G401.6 (cell line): ENCODE results near the gene APP.

ENCODE experiments used
- FAIRE-seq: peaks from 2 replicates; lab custom pipeline; 2012; peaks lifted over from hg19 to GRCh38; lab: Jason Lieb, UNC

The APP gene

DNA sequence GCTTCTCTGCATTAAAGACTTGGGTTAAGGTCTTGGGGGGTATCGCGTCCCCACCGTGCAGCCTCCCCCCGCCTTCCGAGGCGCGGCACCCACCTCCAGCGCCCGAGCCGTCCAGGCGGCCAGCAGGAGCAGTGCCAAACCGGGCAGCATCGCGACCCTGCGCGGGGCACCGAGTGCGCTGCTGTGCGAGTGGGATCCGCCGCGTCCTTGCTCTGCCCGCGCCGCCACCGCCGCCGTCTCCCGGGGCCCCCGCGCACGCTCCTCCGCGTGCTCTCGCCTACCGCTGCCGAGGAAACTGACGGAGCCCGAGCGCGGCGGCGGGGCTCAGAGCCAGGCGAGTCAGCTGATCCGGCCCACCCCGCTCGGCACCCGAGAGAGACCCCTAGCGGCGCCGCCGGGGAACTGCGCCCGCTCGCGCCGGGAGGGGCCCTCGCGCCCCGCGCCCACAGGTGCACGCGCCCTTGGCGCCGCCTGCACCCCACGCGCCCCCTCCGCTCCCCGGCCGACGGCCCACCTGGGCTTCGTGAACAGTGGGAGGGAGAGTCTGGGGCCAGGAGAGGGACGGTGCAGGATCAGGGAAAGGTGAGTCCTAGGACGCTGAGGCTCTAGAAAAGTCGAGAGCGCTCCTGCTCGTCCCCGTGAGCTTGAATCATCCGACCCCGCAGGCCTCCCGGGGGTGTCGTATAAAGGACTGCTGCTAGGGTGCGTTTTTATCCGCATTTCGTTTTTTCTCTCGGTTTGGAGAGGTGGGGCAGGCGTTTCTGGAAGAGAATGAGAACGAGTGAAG, at the start of gene APP:
APP (minus strand) TSS at position 300 of the 787 bp plus-strand sequence; CDS start at position 150, 150 bp downstream.
- FAIRE-seq: no peak

DNA sequence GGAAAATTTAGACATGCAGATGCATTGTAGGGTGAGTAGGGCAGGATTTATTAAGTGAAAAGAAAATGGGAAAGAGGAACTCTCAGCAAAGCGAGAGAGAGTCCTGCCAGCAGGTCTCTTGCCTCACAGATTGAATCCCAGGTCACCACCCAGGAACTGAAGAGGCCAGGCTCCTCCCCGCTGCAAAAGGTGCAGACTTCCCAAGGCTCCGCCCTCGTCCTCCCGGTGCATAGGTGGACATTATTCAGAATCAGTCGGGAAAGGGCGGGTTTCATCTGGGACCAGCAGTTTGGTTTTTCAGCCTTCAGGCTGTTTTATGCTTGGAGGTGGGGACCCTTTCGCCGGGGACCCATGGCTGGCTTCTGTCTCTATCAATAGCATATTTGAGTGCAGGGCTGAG, 41.6 kb upstream of the APP start:
- FAIRE-seq: no peak

DNA sequence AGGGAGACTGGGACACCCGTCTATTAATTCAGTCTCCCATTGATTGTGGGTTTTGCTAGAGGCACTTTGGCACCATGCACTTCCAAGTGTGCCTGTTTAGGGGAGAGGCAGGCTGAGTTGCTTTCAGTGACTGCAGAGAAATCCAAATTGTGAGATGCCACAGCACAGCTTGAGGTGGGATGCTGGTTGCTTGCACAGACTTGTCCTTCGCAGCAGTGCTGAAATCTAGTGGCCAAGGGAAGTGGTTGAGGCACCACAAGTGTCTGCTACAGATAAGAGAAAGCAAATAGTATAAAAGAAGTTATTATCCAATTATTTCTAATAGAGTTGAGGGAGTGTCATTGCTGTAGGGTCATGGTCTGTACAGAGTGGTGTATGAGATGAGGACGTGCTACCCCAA, 40.0 kb upstream of the APP start:
- FAIRE-seq: no peak

DNA sequence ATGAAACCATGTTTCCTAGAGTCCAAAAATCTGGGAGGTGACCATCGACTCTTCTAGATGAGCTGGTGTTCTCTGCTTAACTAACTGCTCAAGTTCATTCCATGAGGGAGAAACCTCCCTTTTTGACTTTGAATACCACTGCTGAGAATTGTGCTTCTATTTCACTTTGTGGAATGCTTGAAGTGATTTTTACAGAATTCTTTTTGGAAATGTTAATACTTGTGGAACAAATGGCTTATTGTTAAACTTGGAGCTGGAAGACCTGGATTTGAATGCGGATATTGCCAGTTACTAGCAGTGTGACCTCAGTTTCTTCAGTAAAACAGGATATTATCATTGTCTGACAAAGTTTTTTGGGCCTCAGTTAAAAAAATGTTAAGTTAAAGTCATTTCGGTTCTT, 36.5 kb upstream of the APP start:
- no peak for FAIRE-seq

DNA sequence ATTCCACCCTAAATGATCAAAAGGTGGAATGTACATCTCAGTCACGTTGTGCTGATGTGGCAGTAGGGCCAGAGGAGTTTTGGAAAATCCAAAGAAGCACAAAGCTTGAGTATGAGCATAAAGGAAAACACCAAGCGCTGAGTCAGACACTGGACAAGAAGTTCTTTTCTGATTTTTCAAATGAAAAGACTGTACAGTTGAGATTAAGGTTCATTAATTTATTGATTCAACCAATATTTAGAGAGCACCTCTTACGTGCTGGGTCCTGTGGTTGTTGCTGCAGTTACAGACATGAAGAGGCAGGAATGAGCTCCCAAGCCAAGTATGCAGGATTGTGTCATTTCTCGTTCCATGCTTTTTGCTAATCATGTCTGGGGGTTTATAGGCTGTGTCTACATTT, 28.9 kb upstream of the APP start:
- FAIRE-seq: no peak

DNA sequence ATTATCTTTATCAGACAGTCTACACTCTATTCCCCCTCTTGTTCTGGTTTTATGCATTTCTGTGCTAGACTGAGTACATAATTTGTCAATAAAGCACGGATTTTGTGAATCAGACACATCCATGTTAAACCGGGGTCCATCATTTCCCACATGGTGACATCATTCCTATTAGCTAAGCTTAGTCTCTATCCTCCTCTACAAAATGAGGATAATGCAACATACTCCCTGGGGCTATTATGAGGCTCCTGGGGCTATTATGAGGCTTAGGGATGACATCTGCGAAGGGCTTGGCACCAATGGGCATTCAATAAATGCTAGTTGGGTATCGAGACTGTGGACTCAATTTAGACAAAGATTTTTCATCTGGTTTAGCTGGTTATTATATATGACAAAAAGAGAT, 25.1 kb upstream of the APP start:
- no peak for FAIRE-seq

DNA sequence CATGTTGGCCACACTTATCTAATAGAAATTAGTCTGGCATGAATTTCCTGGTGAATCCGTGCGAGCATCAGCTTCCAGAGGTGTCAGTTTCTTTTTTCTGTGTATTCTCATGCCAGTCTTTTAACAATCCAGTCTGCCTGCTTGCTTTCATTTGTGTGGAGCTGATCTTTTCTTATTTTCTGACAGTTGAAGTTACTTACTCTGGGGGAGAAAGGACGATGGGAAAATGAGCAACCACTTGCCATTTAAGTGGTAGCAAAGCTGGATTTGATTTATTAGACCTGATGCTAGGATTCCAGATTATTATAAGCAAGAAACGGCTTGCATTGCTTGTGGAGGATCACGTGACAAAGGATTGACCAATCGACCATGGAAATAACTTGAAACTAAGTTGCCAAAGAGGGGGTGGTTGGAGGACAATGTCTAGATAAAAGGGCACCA, 24.3 kb upstream of the APP start:
- FAIRE-seq: no peak

DNA sequence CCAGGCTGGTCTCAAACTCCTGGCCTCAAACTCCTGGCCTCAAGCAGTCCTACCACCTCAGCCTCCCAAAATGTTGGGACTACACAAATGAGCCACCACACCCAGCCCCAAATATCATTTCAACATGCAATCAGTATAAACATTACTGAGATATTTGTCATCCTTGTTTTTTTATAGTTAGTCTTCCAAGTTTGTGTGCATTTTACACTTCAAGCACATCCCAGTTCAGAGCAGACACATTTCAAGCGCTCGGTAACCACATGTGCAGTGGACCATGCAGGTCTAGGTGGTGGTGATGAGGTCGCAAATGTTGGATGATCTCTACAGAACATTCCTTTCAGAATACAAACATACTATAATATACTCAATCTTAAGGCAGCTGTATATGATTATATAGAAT, 23.8 kb upstream of the APP start:
- no peak for FAIRE-seq

DNA sequence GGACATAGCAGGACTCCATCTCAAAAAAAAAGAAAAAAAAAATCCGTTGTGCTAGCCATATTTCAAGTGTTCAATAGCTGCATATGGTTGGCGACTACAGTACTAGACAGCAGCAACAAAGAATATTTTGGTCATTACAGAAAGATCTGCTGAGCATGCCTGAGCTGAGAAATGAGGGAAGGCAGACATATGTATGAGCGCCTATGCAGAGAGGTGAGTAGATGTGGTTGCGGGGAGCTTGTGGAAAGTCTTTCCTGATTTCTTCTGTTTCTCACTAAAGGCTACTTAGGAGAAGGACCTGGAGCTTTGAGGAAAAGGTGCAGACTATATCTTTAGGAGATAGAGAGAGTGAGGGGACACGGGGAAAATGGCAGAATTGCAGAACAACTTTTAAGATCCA, 21.0 kb upstream of the APP start:
- FAIRE-seq: no peak

DNA sequence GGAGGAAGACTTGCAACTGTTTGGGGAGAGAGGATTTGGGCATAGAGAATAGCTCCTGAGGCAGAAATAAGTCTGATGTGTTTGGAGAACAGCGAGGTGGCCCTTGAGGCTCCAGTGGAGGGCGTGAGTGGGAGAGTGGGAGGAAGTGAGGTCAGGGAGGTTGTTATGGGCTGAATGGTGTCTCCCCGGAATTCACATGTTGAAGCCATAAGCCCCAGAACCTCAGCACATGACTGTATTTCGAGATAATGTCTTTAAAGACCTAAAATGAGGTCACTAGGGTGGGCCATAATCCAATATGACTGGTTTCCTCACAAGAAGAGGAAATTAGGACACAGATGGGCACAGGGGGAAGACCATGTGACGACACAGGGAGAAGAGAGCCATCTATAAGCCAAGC, 17.9 kb upstream of the APP start:
- no peak for FAIRE-seq

DNA sequence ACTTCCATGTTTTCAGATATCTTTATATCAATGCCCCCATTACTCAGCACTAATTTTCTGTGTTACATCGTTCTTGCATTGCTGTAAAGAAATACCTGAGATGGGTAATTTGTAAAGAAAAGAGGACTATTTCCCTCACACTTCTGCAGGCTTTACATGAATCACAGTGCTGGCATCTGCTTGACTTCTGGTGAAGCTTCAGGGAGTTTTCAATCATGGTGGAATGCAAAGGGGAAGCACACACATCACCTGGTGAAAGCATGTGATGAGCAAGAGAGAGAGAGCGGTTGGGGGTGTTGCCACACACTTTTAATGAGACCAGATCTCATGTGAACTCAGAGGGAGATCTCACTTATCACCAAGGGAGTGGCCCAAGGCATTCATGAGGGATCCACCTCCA, 14.9 kb upstream of the APP start:
- no peak for FAIRE-seq

DNA sequence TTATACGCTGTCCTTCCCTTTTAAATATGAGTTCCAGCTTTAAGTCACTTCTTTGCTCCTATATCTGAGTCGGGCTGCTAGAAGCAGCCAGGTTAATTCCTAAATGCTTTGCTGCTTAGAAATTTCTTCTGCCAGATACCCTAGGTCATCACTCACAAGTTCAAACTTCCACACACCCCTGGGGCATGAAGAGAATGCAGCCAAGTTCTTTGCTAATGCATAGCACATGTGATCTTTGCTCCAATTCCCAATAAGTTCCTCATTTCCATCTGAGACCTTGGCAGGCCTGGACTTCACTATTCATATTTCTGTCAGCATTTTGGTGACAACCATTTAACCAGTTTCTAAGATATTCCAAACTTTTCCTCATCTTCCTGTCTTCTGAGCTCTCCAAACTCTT, 14.5 kb upstream of the APP start:
- FAIRE-seq: no peak

DNA sequence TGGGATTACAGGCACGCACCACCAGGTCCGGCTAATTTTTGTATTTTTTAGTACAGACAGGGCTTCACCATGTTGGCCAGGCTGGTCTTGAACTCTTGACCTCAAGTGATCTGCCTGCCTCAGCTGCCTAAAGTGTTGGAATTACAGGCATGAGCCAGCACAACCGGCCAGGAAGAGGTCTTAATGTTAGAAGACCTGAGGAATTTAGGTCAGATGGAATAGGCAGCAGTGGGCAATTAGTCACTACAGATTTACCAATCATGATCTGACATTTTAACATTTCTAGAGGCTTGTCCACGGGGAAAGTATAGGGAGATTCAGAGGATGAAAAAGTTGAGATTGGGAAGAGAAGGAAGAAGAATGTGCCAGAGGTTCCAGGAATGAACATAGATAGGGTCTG, 8.9 kb upstream of the APP start:
- FAIRE-seq: no peak

DNA sequence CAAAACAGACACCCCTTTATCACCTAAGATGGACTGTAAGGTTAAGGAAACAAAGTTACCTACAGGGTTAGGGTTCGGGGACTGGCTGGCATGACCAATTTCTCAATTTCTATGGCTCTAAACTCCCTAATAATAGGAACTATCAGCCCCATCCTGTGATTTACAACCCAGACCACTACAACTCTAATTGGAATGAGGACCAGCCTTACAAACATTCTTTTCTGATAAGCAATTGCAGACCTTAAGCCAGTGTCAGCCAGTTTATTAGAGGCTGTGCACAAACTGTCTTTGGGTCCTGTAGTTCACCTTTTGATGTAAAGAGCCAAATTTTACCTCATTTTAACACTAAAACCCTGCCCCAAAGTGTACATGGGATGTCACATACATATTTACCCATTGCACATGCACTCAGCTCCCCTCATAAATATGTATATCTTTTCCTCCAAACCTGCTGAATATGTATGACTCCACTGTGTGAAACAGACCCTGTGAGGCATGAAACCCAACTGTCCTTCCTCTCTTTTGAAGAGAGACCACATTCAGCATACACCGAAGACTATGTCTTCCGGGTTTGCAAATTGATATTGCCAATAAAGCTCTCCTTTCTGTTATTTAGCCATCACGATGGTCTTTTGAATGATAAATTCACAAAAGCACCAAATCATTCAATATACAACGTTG, 7.3 kb upstream of the APP start:
- FAIRE-seq: no peak

DNA sequence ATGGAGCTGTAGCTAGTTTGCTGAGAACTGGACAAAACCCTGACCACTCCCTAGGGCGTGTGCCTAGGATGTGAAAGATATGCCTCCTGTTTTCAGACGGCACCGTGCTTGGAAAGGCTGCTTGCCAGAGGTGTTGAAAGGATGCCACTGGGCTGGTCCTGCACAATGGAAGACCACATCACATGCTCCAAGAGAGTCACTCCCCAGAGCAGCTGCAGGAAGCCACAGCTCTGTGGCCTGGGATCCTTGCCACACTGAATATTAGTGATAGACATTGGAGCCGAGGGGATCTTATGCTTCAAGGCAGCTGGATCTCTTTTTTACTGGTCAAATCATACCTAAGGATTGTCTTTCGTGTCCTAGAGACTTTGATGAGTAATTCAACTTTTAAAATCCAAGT, 6.6 kb upstream of the APP start:
- no peak for FAIRE-seq

DNA sequence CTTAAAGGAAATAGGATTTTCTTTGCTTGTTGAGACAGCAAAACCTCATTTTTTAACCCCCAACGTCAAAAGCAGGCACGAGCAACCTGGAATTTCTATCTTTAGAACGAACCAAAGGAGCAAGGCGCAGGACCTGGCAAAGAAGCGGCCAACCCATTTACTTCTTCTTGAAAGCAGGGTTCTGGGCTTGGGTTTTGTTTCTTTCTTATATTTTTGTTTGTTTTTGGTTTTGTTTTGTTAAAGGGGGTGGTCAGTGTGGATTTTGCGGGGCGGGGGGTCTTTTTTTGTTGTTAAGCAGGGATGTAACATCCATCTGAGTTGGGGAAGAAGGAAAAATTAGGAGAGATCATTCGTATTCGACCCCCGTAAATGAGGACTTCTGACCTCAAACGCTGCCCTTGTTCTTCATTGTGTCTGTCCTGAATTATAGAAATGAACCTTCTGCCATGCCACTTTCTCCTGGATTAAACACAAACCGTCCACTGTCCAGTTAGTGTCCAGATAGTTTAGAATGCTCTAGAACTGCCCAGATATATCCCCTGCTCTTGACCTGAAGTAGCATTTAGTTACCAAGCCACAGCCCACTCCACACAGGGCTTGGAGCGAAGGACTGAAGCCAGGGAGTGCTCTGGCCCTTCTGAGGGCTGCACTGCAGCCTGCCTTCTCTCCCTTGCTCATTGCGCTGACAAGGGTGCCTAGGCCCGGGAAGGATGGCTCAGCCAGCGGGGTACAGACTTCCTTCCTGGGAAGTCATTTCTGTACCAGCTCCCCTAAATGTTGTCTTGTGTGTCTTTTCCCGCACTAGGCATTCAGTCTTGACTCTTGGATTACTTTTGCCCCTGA, 909 bp upstream of the APP start:
- no peak for FAIRE-seq

DNA sequence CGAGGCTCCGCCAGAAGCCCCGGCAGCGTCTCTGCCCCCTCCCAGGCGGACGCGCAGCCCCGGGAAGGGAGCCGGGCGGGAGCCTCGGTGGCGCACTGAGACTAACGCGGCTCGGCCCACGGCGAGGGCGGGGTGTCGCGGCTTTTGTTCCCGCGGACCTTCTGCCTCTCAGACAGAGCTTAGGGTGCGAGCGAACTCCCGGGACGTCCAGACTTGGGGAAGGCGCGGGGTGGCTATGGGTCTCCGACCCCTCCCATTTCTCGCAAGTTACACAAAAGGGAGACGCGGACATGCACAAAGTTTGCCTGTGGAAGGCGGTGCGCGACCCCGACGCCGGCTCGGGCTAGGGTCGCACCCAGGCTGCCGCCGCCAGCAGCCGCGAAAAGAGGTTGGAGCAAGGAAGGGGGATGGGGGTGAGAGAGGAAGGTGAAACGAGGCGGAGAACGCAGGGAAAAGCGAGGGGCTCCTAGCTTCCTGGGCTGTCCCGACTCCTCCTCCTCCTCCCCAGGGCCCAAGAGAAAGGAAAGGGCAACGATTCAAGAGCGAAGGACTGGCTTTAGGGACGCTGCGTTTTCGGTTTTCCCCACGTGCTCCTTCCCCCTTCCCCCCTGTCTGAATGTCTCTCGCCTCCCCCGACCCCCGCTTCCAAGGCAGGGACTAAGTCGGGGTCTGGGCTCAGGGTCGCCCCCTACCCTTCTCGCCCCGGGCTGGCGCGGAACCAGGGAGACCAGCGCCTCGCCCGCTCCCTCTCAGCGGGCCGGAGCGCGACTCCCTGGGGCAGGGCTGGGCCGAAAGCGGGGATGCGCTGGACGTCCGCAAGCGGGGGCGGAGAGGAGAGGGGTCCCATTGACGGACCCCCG, 729 bp downstream of the APP start:
- no peak for FAIRE-seq

DNA sequence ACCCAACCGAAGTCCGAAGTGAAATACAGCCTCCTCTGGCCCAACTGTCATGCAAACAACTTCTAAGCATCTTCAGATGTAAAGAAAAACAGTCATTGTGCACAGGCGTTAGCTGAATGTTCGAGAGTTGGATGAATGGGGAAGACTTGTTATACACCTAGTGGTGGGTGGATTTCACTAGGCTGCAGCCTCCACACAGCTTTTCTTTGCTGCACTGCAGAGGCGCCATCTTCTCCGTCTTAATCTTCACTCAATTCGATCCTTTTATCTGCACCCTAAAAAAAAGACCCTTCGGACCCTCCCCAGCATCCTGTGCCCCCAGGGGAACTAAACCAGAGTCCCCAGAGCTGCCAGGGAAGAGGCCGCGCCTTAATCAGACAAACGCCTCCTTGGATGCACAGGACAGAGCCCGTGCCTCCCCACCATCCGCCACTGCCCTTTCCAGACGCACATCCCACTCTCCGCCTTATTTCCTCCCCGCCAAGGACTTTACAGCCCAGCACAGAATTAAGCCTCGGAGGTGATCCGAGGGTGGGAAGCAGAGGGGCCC, 1.4 kb downstream of the APP start:
- no peak for FAIRE-seq

DNA sequence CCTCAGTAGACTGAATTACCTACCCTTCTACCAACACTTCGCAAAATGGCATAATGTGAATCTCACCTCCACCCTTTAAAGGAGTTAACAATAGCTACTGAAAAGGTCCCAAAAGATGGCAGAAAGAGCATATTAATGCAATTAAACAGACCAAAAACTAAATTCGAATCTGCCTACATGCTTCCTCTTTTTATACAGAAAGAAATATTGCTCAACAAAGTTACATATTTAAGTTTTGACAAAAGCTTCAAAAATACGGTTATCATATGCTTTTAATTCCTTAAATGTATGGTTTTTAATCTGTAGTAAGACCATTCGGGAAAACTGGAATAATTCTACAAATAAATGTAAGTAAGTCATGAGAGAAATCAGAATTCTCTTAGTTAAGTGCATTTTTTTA, 2.2 kb downstream of the APP start:
- FAIRE-seq: peak; percentile 52

DNA sequence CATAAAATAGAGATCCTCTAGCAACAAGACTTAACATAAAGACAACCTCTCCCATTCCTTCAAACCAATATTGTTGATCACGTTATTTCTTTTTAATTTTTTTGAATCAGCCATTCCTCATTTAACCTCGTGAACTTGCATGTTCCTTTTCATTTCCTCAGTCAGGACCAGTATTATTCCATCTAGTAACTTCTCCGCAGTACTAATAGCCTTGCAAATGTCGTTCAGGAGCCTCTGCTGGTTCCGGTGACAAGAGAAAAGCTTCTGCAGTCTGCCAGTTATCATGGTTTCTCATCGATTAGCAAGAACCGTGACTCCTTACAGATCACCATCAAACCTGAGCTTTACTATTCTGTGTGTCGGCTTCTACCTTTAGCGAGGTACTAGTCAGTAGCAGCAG, 3.0 kb downstream of the APP start:
- FAIRE-seq: no peak

DNA sequence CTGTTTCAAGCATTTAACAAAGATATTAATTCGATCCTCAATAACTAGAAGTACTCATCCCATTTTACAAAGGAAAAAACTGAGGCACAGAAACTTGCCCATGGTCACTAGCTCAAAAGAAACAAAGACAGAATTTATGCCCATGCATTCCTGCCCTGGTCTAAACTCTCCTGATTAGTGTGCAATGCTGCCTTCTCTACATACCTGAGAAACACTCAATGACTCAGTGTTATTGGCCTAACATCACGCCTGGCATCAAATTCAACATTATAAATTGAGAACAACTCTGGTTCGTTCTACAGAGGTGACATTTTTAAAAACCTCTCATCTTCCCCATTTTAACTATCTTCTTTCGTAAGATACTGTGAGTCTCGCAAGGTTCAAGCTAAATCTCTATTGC, 5.2 kb downstream of the APP start:
- FAIRE-seq: no peak

DNA sequence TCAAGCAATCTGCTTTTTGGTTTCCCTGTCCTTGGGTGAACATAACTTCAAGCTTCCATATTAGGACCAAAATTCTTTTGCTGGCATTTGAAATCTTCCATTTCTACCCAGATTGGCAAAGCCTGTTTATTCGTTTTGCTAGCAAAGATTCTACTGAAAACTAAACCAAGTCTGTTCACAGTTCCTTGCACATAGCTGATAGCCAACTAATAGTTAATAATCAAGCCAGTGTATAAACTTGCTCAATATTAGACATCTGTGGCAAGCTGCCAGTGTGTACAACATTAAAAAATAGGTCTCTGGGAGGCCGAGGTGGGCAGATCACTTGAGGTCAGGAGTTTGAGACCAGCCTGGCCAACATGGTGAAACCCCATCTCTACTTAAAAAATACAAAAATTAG, 6.3 kb downstream of the APP start:
- FAIRE-seq: no peak
